ENCODE results near the gene WWOX.
A peak's percentile ranks its signal among the peaks of the same experiment; 100 is the strongest.

Gene WWOX

GRCh38 chr16:78146807-78147206 is 47.4 kb downstream of the WWOX start:
- Histone ChIP-seq H3K4ac (ENCODE audit: low read depth, low read length) (no peak overlapping the region), H3K27ac (ENCODE audit: low read depth, low read length) (no peak overlapping the region), H3K4me2 (ENCODE audit: low read length) (no peak overlapping the region), H4K91ac (ENCODE audit: low read depth, low read length) (no peak overlapping the region), H3K14ac (ENCODE audit: low read length) (no peak overlapping the region), H3K79me2 (ENCODE audit: control insufficient read depth, insufficient read depth, low read length, poor library complexity) (no peaks in the 10 kb centered on the region), H3K18ac (ENCODE audit: low read length) (no peak overlapping the region), H2AFZ (ENCODE audit: insufficient read depth, low read length, poor library complexity) (no peak overlapping the region), H4K8ac (ENCODE audit: low read depth, low read length) (no peak overlapping the region), H2BK5ac (ENCODE audit: low read depth, low read length, poor library complexity) (no peak overlapping the region), H3K79me1 (ENCODE audit: low read length) (no peaks in the 10 kb centered on the region), H3K9ac (ENCODE audit: low read length) (no peak overlapping the region), H3K23ac (ENCODE audit: low read length) (no peak overlapping the region), H3K4me1 (ENCODE audit: control insufficient read depth in 1 of 2, insufficient read depth in 2 of 2, low read length in 2 of 2) (no peaks in the 10 kb centered on the region), H3K27me3 (ENCODE audit: insufficient read depth, low read length) (no peaks in the 10 kb centered on the region), H3K36me3 (ENCODE audit: control insufficient read depth in 1 of 2, insufficient read depth in 2 of 2, low read length in 2 of 2) (no peaks in the 10 kb centered on the region), H2AK5ac (ENCODE audit: low read length) (no peak overlapping the region), H2BK120ac (ENCODE audit: insufficient read depth, low read length, poor library complexity) (no peak overlapping the region), H3K9me3 (ENCODE audit: insufficient read depth, low read depth, low read length) (no peaks in the 10 kb centered on the region), H2BK12ac (ENCODE audit: low read length) (no peak overlapping the region), H3K4me3 (ENCODE audit: low read depth, low read length) (no peak overlapping the region), H4K12ac (ENCODE audit: low read depth, low read length) (no peak overlapping the region)
- no peak for DNase-seq
- WGBS (ENCODE audit: extremely low coverage, insufficient coverage, insufficient read length): no CpG with 5 or more reads among the region's 5 CpGs

GRCh38 chr16:78147911-78148401 is 48.5 kb downstream of the WWOX start:
- no peak overlapping the region for H2BK5ac ChIP-seq (ENCODE audit: low read depth, low read length, poor library complexity)
- H4K8ac ChIP-seq (ENCODE audit: low read depth, low read length): no peak overlapping the region
- H3K9ac ChIP-seq (ENCODE audit: low read length): no peak overlapping the region
- H3K36me3 ChIP-seq (ENCODE audit: control insufficient read depth in 1 of 2, insufficient read depth in 2 of 2, low read length in 2 of 2): no peaks in the 10 kb centered on the region
- H3K4me3 ChIP-seq (ENCODE audit: low read depth, low read length): no peak overlapping the region
- no peak overlapping the region for H2AFZ ChIP-seq (ENCODE audit: insufficient read depth, low read length, poor library complexity)
- no peak overlapping the region for H4K12ac ChIP-seq (ENCODE audit: low read depth, low read length)
- no peak overlapping the region for H3K14ac ChIP-seq (ENCODE audit: low read length)
- DNase-seq: no peak
- no peaks in the 10 kb centered on the region for H3K4me1 ChIP-seq (ENCODE audit: control insufficient read depth in 1 of 2, insufficient read depth in 2 of 2, low read length in 2 of 2)
- no peak overlapping the region for H3K4ac ChIP-seq (ENCODE audit: low read depth, low read length)
- H3K79me1 ChIP-seq (ENCODE audit: low read length): no peaks in the 10 kb centered on the region
- H3K27ac ChIP-seq (ENCODE audit: low read depth, low read length): no peak overlapping the region
- no peaks in the 10 kb centered on the region for H3K79me2 ChIP-seq (ENCODE audit: control insufficient read depth, insufficient read depth, low read length, poor library complexity)
- H3K4me2 ChIP-seq (ENCODE audit: low read length): no peak overlapping the region
- no peak overlapping the region for H3K23ac ChIP-seq (ENCODE audit: low read length)
- no CpG with 5 or more reads among the region's 10 CpGs for WGBS (ENCODE audit: extremely low coverage, insufficient coverage, insufficient read length)
- H3K9me3 ChIP-seq (ENCODE audit: insufficient read depth, low read depth, low read length): no peaks in the 10 kb centered on the region
- no peak overlapping the region for H3K18ac ChIP-seq (ENCODE audit: low read length)
- no peaks in the 10 kb centered on the region for H3K27me3 ChIP-seq (ENCODE audit: insufficient read depth, low read length)
- no peak overlapping the region for H2AK5ac ChIP-seq (ENCODE audit: low read length)
- no peak overlapping the region for H2BK120ac ChIP-seq (ENCODE audit: insufficient read depth, low read length, poor library complexity)
- H2BK12ac ChIP-seq (ENCODE audit: low read length): no peak overlapping the region
- H4K91ac ChIP-seq (ENCODE audit: low read depth, low read length): no peak overlapping the region

- Histone ChIP-seq H2AK5ac (ENCODE audit: low read length) (no peak overlapping the region), H3K18ac (ENCODE audit: low read length) (no peak overlapping the region), H4K8ac (ENCODE audit: low read depth, low read length) (no peak overlapping the region), H3K4me3 (ENCODE audit: low read depth, low read length) (no peak overlapping the region), H3K79me1 (ENCODE audit: low read length) (no peaks in the 10 kb centered on the region), H2AFZ (ENCODE audit: insufficient read depth, low read length, poor library complexity) (no peak overlapping the region), H3K4me2 (ENCODE audit: low read length) (no peak overlapping the region), H3K9ac (ENCODE audit: low read length) (no peak overlapping the region), H3K79me2 (ENCODE audit: control insufficient read depth, insufficient read depth, low read length, poor library complexity) (no peaks in the 10 kb centered on the region), H3K36me3 (ENCODE audit: control insufficient read depth in 1 of 2, insufficient read depth in 2 of 2, low read length in 2 of 2) (no peaks in the 10 kb centered on the region), H3K27me3 (ENCODE audit: insufficient read depth, low read length) (no peaks in the 10 kb centered on the region), H4K91ac (ENCODE audit: low read depth, low read length) (no peak overlapping the region), H4K12ac (ENCODE audit: low read depth, low read length) (no peak overlapping the region), H3K4me1 (ENCODE audit: control insufficient read depth in 1 of 2, insufficient read depth in 2 of 2, low read length in 2 of 2) (no peaks in the 10 kb centered on the region), H3K27ac (ENCODE audit: low read depth, low read length) (no peak overlapping the region), H2BK120ac (ENCODE audit: insufficient read depth, low read length, poor library complexity) (no peak overlapping the region), H3K9me3 (ENCODE audit: insufficient read depth, low read depth, low read length) (no peaks in the 10 kb centered on the region), H2BK5ac (ENCODE audit: low read depth, low read length, poor library complexity) (no peak overlapping the region), H3K4ac (ENCODE audit: low read depth, low read length) (no peak overlapping the region), H3K14ac (ENCODE audit: low read length) (no peak overlapping the region), H2BK12ac (ENCODE audit: low read length) (no peak overlapping the region), H3K23ac (ENCODE audit: low read length) (no peak overlapping the region)
- no peak for DNase-seq
- no CpG with 5 or more reads among the region's 6 CpGs for WGBS (ENCODE audit: extremely low coverage, insufficient coverage, insufficient read length)
Observed at GRCh38 chr16:78150233-78150632, 50.8 kb downstream of the WWOX start.

GRCh38 chr16:78154729-78155461 is 55.4 kb downstream of the WWOX start:
- Histone ChIP-seq H2AK5ac (ENCODE audit: low read length) (no peak overlapping the region), H3K18ac (ENCODE audit: low read length) (no peak overlapping the region), H3K9ac (ENCODE audit: low read length) (no peak overlapping the region), H3K9me3 (ENCODE audit: insufficient read depth, low read depth, low read length) (no peaks in the 10 kb centered on the region), H2BK12ac (ENCODE audit: low read length) (no peak overlapping the region), H3K4ac (ENCODE audit: low read depth, low read length) (no peak overlapping the region), H3K4me1 (ENCODE audit: control insufficient read depth in 1 of 2, insufficient read depth in 2 of 2, low read length in 2 of 2) (no peaks in the 10 kb centered on the region), H4K91ac (ENCODE audit: low read depth, low read length) (no peak overlapping the region), H3K36me3 (ENCODE audit: control insufficient read depth in 1 of 2, insufficient read depth in 2 of 2, low read length in 2 of 2) (no peaks in the 10 kb centered on the region), H4K12ac (ENCODE audit: low read depth, low read length) (no peak overlapping the region), H3K79me2 (ENCODE audit: control insufficient read depth, insufficient read depth, low read length, poor library complexity) (no peaks in the 10 kb centered on the region), H2AFZ (ENCODE audit: insufficient read depth, low read length, poor library complexity) (no peak overlapping the region), H3K27me3 (ENCODE audit: insufficient read depth, low read length) (no peaks in the 10 kb centered on the region), H3K23ac (ENCODE audit: low read length) (no peak overlapping the region), H3K14ac (ENCODE audit: low read length) (no peak overlapping the region), H3K79me1 (ENCODE audit: low read length) (no peaks in the 10 kb centered on the region), H3K27ac (ENCODE audit: low read depth, low read length) (no peak overlapping the region), H4K8ac (ENCODE audit: low read depth, low read length) (no peak overlapping the region), H3K4me2 (ENCODE audit: low read length) (no peak overlapping the region), H2BK120ac (ENCODE audit: insufficient read depth, low read length, poor library complexity) (no peak overlapping the region), H3K4me3 (ENCODE audit: low read depth, low read length) (no peak overlapping the region), H2BK5ac (ENCODE audit: low read depth, low read length, poor library complexity) (no peak overlapping the region)
- DNase-seq: peak in 1 of 2 donors; percentile 52
- WGBS (ENCODE audit: extremely low coverage, insufficient coverage, insufficient read length): no CpG with 5 or more reads among the region's 5 CpGs
